T1000 (cell line): Measurements from ENCODE around the gene FUCA1.
"Not testable (repeated sequence)": the region's sequence is repeated elsewhere in the genome, so short reads cannot be mapped to it uniquely, and the experiment has no call there.

Source experiments
- DNase-seq: peaks from one replicate; lab custom pipeline; 2025; ENCODE audit warnings: mixed read lengths; lab: John Stamatoyannopoulos, UW

FUCA1 gene

DNA sequence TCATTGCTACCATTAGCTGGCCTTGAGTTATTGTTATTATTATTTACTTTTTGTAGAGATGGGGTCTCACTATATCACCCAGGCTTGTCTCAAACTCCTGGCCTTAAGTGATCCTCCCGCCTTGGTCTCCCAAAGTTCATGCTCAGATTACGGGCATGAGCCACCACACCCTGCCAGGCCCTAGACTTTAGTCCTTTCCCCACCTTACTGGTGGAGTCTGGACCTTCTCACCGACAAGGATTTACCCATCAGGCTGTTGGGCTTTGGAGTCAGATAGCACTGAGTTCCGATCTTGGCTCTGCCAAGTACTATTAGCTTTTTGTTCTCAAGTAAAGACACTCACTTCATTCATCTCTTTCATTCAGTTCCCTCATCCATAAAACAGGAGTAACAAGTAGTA is 27.9 kb upstream of the FUCA1 start:
- no peak for DNase-seq

DNA sequence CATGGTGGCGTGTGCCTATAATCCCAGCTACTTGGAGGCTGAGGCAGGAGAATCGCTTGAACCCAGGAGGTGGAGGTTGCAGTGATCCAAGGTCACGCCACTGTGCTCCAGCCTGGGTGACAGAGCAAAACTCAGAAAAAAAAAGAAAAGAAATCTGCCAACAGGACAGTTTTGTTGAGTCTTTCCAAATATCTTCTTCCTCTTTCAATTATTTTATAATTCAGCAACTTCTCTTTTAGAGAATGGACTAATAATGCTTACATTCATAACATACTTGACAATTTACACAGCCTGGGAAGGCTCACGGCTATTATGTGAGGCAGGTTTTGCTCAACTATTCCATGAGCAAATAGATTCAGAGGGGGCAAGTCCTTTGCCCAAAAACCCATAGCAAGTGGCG is 27.0 kb upstream of the FUCA1 start:
- no peak for DNase-seq

DNA sequence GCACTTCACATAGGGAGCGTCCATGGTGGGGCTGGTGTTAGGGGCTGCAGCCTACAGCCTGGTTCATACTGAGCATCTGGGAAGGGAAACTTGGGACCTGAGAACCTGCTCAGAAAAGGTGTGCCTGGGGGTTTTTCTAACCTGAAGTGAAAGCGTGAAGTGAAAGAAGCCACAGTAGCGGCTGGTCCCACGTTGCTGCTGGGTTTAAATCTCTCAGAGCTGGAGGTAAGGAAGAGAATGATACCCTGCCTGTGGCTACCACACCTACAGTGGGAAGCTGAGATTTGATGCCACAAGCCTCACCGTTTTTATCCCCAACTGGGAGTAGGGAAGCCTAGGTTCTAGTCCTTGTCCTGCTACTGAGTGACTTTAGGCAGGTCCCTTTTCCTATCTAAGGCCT is 21.0 kb upstream of the FUCA1 start:
- DNase-seq: no peak

DNA sequence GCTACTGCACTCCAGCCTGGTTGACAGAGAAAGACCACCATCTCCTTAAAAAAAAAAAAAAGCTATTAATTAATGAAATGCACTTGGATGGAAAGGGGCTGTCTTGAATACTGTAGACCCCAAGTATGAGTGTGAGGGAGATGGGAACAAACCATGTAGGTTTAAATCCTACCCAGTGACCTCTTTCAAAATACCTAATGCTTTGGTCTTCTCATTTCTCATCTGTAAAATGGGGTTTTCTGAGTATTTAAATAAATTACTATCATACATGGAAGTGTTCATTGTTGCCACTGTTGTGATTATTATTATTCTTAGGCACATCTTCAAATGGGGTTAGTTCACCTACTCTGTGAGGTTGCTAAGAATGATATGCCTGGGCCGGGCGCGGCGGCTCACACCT is 17.1 kb upstream of the FUCA1 start:
- DNase-seq: no peak

DNA sequence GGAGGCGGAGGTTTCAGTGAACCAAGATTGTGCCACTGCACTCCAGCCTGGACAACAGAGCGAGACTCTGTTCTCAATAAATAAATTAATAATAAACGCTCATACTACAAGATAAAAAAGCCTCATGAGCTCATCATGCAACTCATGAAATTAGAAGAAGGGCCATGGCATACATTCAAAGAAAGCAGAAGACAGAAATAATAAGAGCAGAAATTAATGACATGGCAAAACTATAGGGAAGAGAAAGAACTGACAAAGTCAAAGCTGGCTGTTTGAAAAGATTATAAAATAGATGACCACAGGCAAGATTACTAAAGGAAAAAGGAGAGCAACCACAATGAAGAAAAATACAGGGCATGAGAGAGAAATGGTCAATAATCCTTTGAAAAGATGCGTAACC is 14.7 kb upstream of the FUCA1 start:
- no peak for DNase-seq

DNA sequence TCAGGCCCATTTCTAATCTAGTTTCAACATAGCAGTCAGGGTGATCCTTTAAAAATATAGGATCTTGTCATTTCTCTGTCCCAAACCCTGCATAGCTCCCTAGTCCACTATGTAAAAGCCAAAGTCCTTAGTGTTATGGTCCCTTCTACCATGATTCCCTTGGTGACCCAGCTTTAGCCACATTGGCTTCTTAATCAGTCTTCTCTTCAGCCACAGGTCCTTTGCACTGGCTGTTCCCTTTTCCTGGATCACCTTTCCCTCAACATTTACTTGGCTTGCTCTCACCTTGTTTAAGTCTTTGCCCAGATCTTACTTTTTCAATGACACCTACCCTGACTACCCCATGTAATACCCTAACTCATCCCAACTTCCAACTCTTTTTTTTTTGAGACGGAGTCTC is 11.7 kb upstream of the FUCA1 start:
- no peak for DNase-seq

DNA sequence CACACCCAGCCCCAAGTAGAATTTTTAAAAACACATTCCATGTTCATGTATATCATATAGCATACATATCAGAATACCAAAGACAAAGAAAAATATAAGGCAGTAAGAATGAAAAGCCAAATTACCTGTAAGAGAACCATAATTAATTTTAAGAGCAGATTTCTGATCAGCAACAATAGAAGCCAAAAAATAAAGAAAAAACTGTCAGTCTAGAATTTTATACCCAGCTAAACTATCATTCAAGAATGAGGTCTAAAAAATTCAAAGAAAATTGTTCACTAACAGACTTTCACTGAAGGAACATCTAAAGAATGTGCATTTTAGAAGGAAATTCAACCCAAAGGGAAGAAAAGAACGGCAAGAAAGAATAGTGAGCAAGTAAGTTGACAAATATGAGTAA is 10.6 kb upstream of the FUCA1 start:
- no peak for DNase-seq

DNA sequence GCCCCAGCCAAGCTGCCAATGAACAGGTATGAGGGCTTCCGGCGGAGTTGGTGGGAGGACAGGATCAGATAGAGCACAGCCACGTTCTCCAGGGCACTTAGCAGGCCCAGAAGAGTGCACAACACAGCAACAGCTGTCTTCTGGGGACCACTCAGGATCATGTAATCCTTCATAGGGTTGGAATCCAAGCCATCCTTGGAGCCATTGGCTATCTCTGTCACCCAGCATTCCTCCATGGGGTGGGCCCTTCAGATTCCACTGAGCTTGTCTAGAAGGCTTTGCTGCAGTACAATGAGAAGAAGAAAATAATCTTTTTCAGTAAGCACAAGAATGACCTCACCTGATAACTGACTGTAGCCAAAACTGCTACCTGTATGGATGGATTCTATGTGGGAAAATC is 7.3 kb upstream of the FUCA1 start:
- DNase-seq: no peak

DNA sequence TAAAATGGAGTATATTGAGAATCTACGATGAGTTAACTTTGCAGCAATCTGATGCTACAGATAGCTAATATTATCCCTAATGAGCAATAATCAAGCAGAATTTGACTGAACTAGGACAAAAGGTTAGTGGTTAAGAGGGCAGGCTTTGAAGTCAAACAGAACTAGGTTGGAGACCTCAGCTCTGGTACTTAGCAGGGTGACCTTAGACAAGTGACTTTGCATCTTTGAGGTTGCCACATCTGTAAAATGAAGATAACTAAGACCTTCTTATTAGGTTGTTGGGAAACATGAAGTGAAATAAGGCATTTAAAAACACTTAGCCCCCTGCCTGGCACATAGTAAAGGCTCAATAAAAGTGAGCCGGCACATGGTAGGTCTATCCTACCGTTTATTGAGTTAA is 4.3 kb upstream of the FUCA1 start:
- DNase-seq: no peak

DNA sequence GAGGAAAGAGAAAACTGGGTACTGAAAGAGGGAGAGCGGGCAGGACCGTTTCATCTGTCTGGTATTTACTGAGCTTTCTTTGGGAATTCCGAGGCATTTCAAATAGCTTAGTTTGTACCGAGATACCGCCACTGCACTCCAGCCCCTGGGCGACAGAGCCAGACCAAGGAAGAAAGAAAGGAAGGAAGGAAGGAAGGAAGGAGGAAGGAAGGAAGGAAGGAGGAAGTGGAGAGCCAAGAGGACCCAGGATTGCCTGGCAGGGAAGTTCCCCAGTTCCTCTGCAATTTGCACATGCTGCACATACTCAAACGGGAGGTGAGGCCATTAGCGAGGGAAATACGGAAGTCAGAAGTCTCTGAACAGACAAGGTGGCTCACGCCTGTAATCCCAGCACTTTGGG is 961 bp upstream of the FUCA1 start:
- DNase-seq: no peak

DNA sequence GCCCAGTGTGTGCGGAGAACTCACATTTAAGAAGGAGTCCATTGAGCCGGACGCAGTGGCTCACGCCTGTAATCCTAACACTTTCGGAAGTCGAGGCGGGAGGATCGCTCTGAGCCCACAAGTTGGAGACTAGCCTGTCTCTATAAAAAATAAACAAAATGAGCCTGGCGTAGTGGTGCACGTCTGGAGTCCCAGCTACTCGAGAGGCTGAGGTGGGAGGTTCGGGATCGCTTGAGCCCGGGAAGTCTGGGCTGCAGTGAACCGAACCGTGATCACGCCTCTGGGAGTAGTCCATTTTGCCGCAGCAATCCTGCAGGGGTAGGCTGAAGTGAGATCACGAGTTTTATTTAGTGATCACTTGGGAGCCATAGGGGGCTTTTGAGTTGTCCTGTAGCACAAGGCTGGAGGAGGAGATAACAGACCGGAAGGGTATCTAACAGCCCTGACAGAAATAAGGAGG is 497 bp upstream of the FUCA1 start:
- peak; percentile 32 for DNase-seq

DNA sequence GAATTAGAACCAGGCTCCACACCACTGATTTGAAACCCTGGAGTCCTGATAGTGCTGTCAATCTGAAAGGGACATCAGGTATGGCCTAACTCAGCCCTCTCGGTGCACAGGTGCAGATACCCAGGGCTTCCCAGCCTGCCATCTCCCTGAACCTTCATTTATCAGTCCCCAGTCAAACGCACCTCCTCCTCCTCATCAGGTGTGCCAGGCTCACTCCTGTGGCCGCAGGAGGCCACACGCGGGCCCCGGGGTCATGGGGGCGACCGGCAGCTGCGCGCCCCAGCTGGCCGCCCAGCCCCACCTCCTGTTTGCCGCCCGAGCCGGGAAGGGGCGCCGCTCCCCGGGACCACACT is 572 bp downstream of the FUCA1 start:
- DNase-seq: no peak

DNA sequence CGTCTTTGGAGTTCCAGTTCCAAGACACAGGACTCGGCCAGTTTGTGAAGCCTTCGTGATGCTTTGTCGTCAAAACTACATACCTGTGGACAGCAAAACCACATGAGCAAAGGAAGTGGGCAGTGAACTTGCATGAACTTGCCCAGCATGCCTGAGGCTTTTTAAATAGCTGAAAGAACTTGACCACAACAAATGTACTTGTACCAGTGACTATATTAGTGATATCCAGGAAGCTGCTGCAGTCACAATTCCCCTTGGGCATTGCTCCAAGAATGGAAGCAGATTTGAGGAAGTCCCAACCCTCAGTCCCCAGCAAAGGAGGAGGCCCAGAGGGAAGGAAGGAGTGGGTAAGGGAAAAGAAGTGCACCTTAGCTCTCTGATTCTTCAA is 2.6 kb downstream of the FUCA1 start:
- DNase-seq: no peak

DNA sequence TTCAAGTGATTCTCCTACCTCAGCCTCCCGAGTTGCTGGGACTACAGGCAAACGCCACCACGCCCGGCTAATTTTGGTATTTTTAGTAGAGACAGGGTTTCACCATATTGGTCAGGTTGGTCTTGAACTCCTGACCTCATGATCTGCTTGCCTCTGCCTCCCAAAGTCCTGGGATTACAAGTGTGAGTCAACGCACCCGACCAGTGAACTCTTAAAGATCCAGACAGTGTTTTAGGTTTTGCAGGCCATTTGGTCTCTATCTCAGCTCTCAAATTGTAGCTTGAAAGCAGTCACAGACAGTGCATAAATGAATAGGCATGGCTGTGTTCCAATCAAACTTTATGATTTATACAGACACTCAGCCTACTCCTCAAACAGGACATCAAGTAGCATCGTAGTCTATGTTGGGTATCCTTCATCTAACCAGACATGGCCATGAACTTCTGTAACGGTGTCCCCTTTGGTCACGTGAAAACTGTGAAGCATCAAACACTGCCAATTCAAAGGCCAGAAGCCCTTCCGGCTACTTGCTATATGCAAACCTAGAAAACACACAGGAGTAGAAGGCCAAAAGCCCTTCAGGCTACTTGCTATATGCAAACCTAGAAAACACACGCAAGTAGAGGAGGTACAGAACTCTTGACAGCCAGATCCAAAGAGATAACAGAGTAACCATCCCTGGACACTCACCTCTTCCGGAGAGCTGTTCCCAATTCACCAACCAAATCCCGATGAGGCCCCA is 3.1 kb downstream of the FUCA1 start:
- no peak for DNase-seq

DNA sequence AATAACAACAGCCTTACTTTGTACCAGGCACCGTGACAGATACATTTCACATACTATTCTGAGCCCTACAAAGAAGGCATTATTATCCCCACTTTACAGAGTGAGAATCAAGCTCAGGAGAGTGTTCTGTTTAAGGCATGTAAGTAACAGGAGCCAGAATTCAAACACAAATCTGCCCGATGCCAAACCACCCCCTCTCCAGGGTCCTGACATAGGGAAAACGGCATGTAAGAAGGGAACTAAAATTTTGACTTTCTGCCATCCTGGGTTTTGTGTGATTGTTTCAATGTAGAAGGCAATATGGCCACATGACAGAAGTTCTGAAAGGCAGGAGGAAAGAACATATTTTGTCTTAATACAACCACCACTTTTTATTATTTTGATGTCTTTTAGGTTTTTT is 5.5 kb downstream of the FUCA1 start:
- no peak for DNase-seq

DNA sequence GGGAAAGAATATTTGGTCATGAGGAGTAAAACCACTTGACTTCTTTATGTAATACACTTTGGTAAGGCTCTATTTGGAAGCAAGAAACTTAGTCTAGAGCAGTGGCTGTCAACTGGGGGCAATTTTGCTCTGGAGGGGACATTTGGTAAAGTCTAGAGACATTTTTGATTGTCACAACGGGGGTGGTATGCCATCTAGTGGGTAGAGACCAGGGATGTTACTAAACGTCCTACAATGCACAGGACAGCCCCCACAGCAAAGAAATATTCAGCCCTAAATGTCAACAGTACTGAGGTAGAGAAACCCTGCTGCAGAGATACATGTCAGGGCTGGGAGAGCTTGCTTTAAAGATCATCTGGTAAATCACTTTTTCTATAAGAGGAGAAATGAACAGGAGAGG is 13.5 kb downstream of the FUCA1 start:
- no peak for DNase-seq

DNA sequence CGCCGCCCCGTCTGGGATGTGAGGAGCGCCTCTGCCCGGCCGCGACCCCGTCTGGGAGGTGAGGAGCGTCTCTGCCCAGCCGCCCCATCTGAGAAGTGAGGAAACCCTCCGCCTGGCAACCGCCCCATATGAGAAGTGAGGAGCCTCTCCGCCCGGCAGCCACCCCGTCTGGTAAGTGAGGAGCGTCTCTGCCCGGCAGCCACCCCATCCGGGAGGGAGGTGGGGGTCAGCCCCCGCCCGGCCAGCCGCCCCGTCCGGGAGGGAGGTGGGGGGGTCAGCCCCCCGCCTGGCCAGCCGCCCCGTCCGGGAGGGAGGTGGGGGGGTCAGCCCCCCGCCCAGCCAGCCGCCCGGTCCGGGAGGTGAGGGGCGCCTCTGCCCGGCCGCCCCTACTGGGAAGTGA is 15.0 kb downstream of the FUCA1 start:
- not testable (repeated sequence) for DNase-seq

DNA sequence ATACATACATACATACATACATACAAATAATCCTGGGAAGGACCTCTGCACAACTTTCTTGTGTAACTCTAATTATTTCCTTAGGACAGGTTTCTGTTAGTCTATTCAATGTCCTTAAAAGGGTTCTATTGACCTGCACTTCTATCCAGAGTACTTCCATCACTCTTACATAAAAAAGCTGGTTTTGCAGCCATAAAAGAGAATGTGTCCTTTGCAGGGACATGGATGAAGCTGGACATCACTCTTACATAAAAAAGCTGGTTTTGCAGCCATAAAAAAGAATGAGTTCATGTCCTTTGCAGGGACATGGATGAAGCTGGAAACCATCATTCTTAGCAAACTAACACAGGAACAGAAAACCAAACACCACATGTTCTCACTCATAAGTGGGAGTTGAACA is 16.7 kb downstream of the FUCA1 start:
- DNase-seq: not testable (repeated sequence)

DNA sequence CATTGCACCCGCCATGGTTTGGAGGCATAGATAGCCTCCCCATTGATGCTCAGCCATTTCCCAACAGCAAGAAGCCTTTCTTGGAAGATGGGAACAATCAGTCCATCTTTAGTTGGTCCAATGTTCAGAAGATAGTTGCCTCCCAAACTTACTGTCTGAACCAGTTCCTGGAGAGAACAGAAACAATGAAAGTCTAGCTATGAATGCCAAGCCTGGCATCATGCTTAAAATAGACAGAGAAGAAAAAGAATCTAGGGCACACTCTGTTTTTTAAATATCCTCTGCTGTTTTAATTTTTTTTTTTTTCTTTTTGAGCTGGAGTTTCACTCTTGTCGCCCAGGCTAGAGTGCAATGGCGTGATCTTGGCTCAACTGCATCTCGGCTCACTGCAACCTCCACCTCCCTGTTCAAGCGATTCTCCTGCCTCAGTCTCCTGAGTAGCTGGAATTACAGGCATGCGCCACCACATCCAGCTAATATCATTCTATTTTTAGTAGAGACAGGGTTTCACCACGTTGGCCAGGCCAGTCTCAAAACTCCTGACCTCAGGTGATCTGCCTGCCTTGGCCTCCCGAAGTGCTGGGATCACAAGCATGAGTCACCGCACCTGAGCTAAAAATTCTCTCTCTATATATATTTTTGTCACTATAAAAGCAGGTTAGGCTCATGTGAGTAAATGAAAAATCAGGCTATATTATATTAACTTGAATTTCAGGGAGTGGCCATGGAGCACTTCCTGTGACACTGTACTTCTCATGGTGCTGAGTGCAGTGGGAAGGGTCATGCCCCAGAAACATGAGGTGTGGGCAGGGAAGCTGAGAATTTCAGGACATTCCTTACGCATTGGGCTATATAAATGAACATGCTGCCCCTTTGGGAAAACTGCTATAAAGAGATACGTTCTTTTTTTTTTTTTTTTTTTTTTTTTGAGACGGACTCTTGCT is 19.1 kb downstream of the FUCA1 start:
- DNase-seq: no peak

DNA sequence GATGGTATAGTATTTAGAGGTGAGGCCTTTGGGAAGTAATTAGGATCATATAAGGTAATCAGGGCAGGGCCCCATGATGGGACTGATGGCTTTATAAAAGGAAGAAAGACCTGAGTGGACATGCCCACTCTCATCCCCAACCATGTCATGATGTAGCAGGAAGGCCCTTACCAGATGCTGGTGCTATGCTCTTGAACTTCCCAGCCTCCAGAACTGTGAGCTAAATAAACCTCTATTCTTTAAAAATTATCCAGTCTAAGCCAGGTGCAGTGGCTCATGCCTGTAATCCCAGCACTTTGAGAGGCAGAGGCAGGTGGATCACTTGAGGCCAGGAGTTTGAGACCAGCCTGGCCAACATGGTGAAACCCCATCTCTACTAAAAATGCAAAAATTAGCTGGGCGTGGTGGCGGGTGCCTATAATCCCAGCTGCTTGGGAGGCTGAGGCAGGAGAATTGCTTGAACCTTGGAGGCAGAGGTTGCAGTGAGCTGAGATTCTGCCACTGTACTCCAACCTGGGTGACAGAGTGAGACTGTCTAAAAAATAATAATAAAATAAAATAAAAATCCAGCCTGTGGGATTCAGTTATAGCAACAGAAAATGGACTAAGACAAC is 20.5 kb downstream of the FUCA1 start:
- DNase-seq: not testable (repeated sequence)

DNA sequence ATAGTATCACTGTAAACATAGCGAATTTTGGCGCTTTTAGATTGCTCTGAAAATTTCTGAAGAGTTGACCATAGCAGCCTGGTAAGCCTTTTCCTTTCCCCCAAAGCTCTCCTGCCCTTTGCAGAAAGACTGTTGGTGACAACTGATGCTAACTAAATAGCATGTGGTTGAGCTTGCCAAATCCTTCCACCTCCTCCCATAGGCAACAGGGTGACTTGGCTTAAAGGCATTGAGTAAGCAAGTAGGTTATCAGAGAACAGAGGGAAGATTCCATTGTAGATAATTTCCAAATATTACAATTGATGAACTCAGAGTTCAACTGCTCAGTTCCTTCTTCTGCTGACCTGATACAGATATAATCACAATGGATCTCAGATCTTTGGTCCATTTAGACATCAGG is 22.9 kb downstream of the FUCA1 start:
- no peak for DNase-seq

DNA sequence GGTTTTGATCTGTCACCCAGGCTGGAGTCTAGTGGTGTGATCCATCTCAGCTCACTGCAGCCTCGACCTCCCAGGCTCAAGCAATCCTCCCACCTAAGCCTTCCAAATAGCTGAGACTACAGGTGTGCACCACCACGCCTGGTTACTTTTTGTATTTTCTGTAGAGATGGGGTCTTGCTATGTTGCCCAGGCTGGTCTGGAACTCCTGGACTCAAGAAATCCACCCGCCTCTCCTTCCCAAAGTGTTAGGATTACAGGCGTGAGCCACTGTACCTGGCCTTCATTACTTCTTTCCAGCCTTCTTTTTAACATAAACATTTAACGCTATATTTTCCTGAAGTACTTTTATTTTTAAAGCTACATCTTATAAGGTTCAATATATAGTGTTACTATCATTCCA is 24.4 kb downstream of the FUCA1 start:
- no peak for DNase-seq

DNA sequence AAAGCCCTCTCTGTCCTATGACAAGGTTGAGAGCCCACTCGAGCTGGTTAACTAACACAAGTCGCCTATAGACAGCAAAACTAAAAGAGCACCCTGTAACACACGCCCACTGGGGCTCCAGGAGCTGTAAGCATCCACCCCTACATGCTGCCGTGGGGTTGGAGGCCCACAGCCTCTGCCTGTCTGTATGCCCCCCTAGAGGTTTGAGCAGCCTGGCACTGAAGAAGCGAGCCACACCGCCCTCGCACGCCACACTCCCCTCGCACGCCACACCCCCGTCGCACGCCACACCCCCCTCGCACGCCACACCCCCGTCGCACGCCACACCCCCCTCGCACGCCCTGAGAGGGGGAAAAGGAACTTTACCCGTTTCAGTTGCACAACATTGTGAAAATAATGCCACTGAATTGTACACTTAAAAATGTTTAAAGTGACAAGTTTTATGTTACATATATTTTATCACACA is 29.7 kb downstream of the FUCA1 start:
- peak; percentile 65 for DNase-seq
